GM12875 (cell line): ENCODE results near the gene ARHGAP45.

ENCODE experiments used
- H3K4me3 ChIP-seq: one replicate; pipeline ENCODE4 v1.5.1; 2011; ENCODE audit warnings: low read depth, low read length, control low read depth
- CTCF ChIP-seq: IDR thresholded peaks from 2 replicates; pipeline ENCODE4 v1.5.1; 2011; ENCODE audit warnings: low read depth, mild to moderate bottlenecking, control low read depth, inconsistent platforms, low read length, moderate library complexity, borderline replicate concordance; ENCODE audit not compliant: insufficient read depth

ARHGAP45 gene

GRCh38 chr19:1069009-1069779, 2.2 kb downstream of the ARHGAP45 start:
- 0 out of 2 replicates have a peak, but pooled peaks have one; percentile 14 for TF ChIP-seq CTCF
- H3K4me3 ChIP-seq, result peak overlapping the region; percentile 91

- H3K4me3 ChIP-seq, result no peak overlapping the region
- no peak for TF ChIP-seq CTCF
These were observed 3.6 kb downstream of the ARHGAP45 start for GRCh38 chr19:1070576-1070930.

GRCh38 chr19:1070931-1071791, 4.2 kb downstream of the ARHGAP45 start:
- no peak for TF ChIP-seq CTCF
- no peak overlapping the region for H3K4me3 ChIP-seq

- no peak overlapping the region for H3K4me3 ChIP-seq
- no peak for TF ChIP-seq CTCF
These were observed 5.5 kb downstream of the ARHGAP45 start for GRCh38 chr19:1072371-1073015.

- no peak for TF ChIP-seq CTCF
- H3K4me3 ChIP-seq, result no peak overlapping the region
These were observed 6.3 kb downstream of the ARHGAP45 start for GRCh38 chr19:1073063-1073955.

- no peak for TF ChIP-seq CTCF
- no peak overlapping the region for H3K4me3 ChIP-seq
These were observed 7.1 kb downstream of the ARHGAP45 start for GRCh38 chr19:1073956-1074517.
